HepG2 (cell line): Measurements from ENCODE around the gene FUZ. TPM values are rescaled to one million over a fixed set of nuclear protein-coding genes. Genes with fewer than 3 reads are reported as not detected.

Source experiments
- ARHGAP35 ChIP-seq: sonication (generic); formaldehyde crosslinking; IDR thresholded peaks from 2 replicates; pipeline ENCODE4 v1.9.0; 2022; ENCODE audit warnings: mild to moderate bottlenecking, inconsistent platforms, moderate library complexity, missing genetic modification reagents, borderline replicate concordance
- BORCS8-MEF2B ChIP-seq: sonication (generic); formaldehyde crosslinking; IDR thresholded peaks from 2 replicates; pipeline ENCODE4 v1.8.0; 2022; ENCODE audit warnings: mild to moderate bottlenecking, missing genetic modification reagents
- POGZ ChIP-seq: sonication (generic); formaldehyde crosslinking; IDR thresholded peaks from 2 replicates; pipeline ENCODE4 v1.4.0; 2020; ENCODE audit warnings: mild to moderate bottlenecking, missing genetic modification reagents
- POLR2AphosphoS2 ChIP-seq: IDR thresholded peaks from 2 replicates; pipeline ENCODE4 v1.6.1; 2011; ENCODE audit warnings: low read depth, low read length, improper control_type of control experiment
- SAFB2 ChIP-seq: sonication (generic); formaldehyde crosslinking; IDR thresholded peaks from 2 replicates; pipeline ENCODE4 v1.5.1; 2020; ENCODE audit warnings: missing genetic modification reagents, low read depth, mild to moderate bottlenecking, borderline replicate concordance
- SALL1 ChIP-seq: sonication (generic); formaldehyde crosslinking; IDR thresholded peaks from 2 replicates; pipeline ENCODE4 v1.8.0; 2022; ENCODE audit warnings: mild to moderate bottlenecking, missing genetic modification reagents
- SNAPC4 ChIP-seq: sonication (generic); formaldehyde crosslinking; IDR thresholded peaks from 2 replicates; pipeline ENCODE4 v1.4.0; 2020; ENCODE audit warnings: mild to moderate bottlenecking, missing genetic modification reagents
- ZBTB10 ChIP-seq: sonication (generic); formaldehyde crosslinking; IDR thresholded peaks from 2 replicates; pipeline ENCODE4 v1.4.0; 2020; ENCODE audit warnings: missing genetic modification reagents, borderline replicate concordance
- ZBTB3 ChIP-seq: sonication (generic); formaldehyde crosslinking; IDR thresholded peaks from 2 replicates; pipeline ENCODE4 v1.4.0; 2020; ENCODE audit warnings: low read depth, mild to moderate bottlenecking, moderate library complexity, missing genetic modification reagents, borderline replicate concordance
- ZBTB49 ChIP-seq: sonication (generic); formaldehyde crosslinking; IDR thresholded peaks from 2 replicates; pipeline ENCODE4 v1.4.0; 2020; ENCODE audit warnings: missing genetic modification reagents, borderline replicate concordance
- ZFYVE20 ChIP-seq: sonication (generic); formaldehyde crosslinking; IDR thresholded peaks from 2 replicates; pipeline ENCODE4 v1.8.0; 2023; ENCODE audit warnings: low read depth, mild to moderate bottlenecking, moderate library complexity, missing genetic modification reagents, borderline replicate concordance
- ZMAT5 ChIP-seq: sonication (generic); formaldehyde crosslinking; IDR thresholded peaks from 2 replicates; pipeline ENCODE4 v1.5.0; 2020; ENCODE audit warnings: mild to moderate bottlenecking, low read depth, missing genetic modification reagents, borderline replicate concordance
- ZNF557 ChIP-seq: sonication (generic); formaldehyde crosslinking; IDR thresholded peaks from 2 replicates; pipeline ENCODE4 v1.4.0; 2020; ENCODE audit warnings: missing genetic modification reagents
- ZNF674 ChIP-seq: sonication (generic); formaldehyde crosslinking; IDR thresholded peaks from 2 replicates; pipeline ENCODE4 v1.5.0; 2020; ENCODE audit warnings: low read depth, mild to moderate bottlenecking, missing genetic modification reagents
- ZNF737 ChIP-seq: sonication (generic); formaldehyde crosslinking; IDR thresholded peaks from 2 replicates; pipeline ENCODE4 v1.5.0; 2020; ENCODE audit warnings: missing genetic modification reagents, mild to moderate bottlenecking, borderline replicate concordance
- ZNF780A ChIP-seq: sonication (generic); formaldehyde crosslinking; IDR thresholded peaks from 2 replicates; pipeline ENCODE4 v1.8.0; 2022; ENCODE audit warnings: mild to moderate bottlenecking, missing genetic modification reagents, moderate library complexity
- polyA plus RNA-seq, 8 experiments: library from polyadenylated mRNA; depleted of rRNA in 3 of 8; stranded (reverse) in 7 of 8; unstranded in 1 of 8; fragments of >200 nt; fragmentation: Illumina TruSeq in 4 of 8; extraction: Trizol in 4 of 8; gene quantifications; 2 replicates each; pipeline versions ENCODE4 v1.2.1 to v1.2.3, GENCODE V29; 2011 to 2016; ENCODE audit warnings: low read depth in 4 of 8, missing spikeins in 1 of 8, mixed read lengths in 1 of 8; ENCODE audit not compliant: insufficient read depth in 1 of 8
- total RNA-seq, 5 experiments: library from RNA; depleted of rRNA; stranded (reverse); fragments of >200 nt; fragmentation: Illumina TruSeq; extraction: Trizol; gene quantifications; 2 replicates each; pipeline ENCODE4 v1.2.3, GENCODE V29; 2016; ENCODE audit warnings: low read depth in 1 of 5

The FUZ gene
- total and polyA plus RNA-seq, 2 of the 13 experiments (the other 11 are each of a cell fraction or from before 2014, with no cell fraction given) = 0.08 TPM; not detected in 1

- TF ChIP-seq ZNF737 (no peak), ZFYVE20 (CRISPR knock-in tag) (no peak), POLR2AphosphoS2 (no peak), ZBTB3 (CRISPR knock-in tag) (no peak), SNAPC4 (CRISPR knock-in tag) (no peak; the same call in 1 of the 2 replicates), ZBTB49 (CRISPR knock-in tag) (no peak), BORCS8-MEF2B (no peak), ZMAT5 (no peak), ZBTB10 (CRISPR knock-in tag) (no peak), ZNF674 (peak; percentile 48; the same call in 1 of the 2 replicates), SALL1 (CRISPR knock-in tag) (peak; percentile 3; the same call in 1 of the 2 replicates), ARHGAP35 (CRISPR knock-in tag) (no peak), ZNF780A (CRISPR knock-in tag) (no peak), POGZ (CRISPR knock-in tag) (peak; percentile 70), SAFB2 (CRISPR knock-in tag) (no peak), ZNF557 (CRISPR knock-in tag) (no peak)
Measured at GRCh38 chr19:49850487-49851342, 37.6 kb upstream of the FUZ start, which contains the start of gene PTOV1 (continued).
